OCI-LY7 (cell line): Measurements from ENCODE around the gene KLC1.

Experiments used
- CTCF ChIP-seq: fragments of 200-600 bp; sonication (generic); conservative IDR thresholded peaks from 2 replicates; pipeline ENCODE4 v1.5.1; 2014; ENCODE audit warnings: mild to moderate bottlenecking, antibody characterized with exemption, low read length, moderate library complexity, mixed read lengths
- EZH2phosphoT487 ChIP-seq: fragments of 200-600 bp; sonication (generic); IDR thresholded peaks from 2 replicates; pipeline ENCODE4 v1.6.1; 2018; ENCODE audit warnings: low read depth, borderline replicate concordance, mild to moderate bottlenecking, mixed run types, antibody characterized with exemption, low read length, moderate library complexity, mixed read lengths

- TF ChIP-seq CTCF (no peak), EZH2phosphoT487 (no peak)
Measured at GRCh38 chr14:103709814-103710213, 80.8 kb downstream of the KLC1 start.
